Stimulated activated CD4-positive, alpha-beta T cell treated with anti-CD3 and anti-CD28 coated beads, Interleukin-1b, Interleukin-23, amount 100 ng/mL, for 4 hours (primary cell): ENCODE data around the gene GNLY.
"Not testable (repeated sequence)": the region's sequence is repeated elsewhere in the genome, so short reads cannot be mapped to it uniquely, and the experiment has no call there.

Source experiments
- DNase-seq, 2 donors: peaks; one replicate each; pipeline ENCODE4 v3.0.0-alpha.2; 2020; ENCODE audit warnings: low read depth in 2 of 2

Gene GNLY

GRCh38 chr2:85694052-85695025 is at the start of gene GNLY:
Gene GNLY, plus strand, starts transcription at chr2:85694358. Its CDS starts 61 bp downstream, at chr2:85694419.
- DNase-seq = no peak

GRCh38 chr2:85644909-85645308 is 49.2 kb upstream of the GNLY start:
- DNase-seq = no peak

- DNase-seq = no peak
These were observed 48.0 kb upstream of the GNLY start for GRCh38 chr2:85646166-85646565.

- no peak for DNase-seq
These were observed 46.2 kb upstream of the GNLY start for GRCh38 chr2:85647823-85648526.

- no peak for DNase-seq
These were observed 45.5 kb upstream of the GNLY start for GRCh38 chr2:85648619-85649018.

GRCh38 chr2:85649201-85650190 is 44.7 kb upstream of the GNLY start:
- DNase-seq = no peak

GRCh38 chr2:85650456-85650855 is 43.7 kb upstream of the GNLY start:
- DNase-seq = no peak

- DNase-seq = no peak
These were observed 43.1 kb upstream of the GNLY start for GRCh38 chr2:85651097-85651496.

GRCh38 chr2:85652056-85652455 is 42.1 kb upstream of the GNLY start:
- DNase-seq = no peak

GRCh38 chr2:85653996-85654395 is 40.2 kb upstream of the GNLY start:
- no peak for DNase-seq

GRCh38 chr2:85655961-85656417 is 38.2 kb upstream of the GNLY start:
- no peak for DNase-seq

GRCh38 chr2:85656468-85656867 is 37.7 kb upstream of the GNLY start:
- DNase-seq = no peak

GRCh38 chr2:85657399-85657798 is 36.8 kb upstream of the GNLY start:
- not testable (repeated sequence) for DNase-seq

GRCh38 chr2:85659324-85659981 is 34.7 kb upstream of the GNLY start:
- no peak for DNase-seq

GRCh38 chr2:85660301-85660700 is 33.9 kb upstream of the GNLY start:
- DNase-seq = not testable (repeated sequence)

GRCh38 chr2:85660725-85661124 is 33.4 kb upstream of the GNLY start:
- no peak for DNase-seq

- DNase-seq = no peak
These were observed 32.9 kb upstream of the GNLY start for GRCh38 chr2:85661139-85661858.

- DNase-seq = no peak
These were observed 31.1 kb upstream of the GNLY start for GRCh38 chr2:85662899-85663593.
